ENCODE data around the gene PPP4R1. TPM values are rescaled to one million over a fixed set of nuclear protein-coding genes. Genes with fewer than 3 reads are reported as not detected.
"Not testable (repeated sequence)": the region's sequence is repeated elsewhere in the genome, so short reads cannot be mapped to it uniquely, and the experiment has no call there.

PPP4R1 gene
- total RNA-seq, 1 donor from 2014 or later, result 132 TPM

DNA sequence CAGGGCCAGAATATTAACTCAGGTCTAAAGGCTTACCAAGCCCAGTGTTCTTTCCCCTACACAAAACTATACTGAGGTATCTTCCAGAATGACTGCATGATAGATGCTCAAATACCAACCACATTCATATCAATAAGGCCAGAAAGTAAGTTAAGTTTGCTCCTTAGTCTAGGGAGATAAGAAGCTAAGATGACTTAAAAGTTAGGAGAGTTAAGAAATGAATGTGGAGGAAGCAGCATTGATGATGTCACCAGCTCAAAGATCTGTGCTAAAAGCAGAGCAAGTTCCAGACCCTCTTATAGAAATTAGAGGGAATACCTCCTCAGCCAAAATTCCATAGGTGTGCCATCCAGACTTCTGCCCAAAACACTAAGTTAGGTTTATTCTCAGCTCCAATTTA lies 6.1 kb downstream of the PPP4R1 start:
- H3K4me2 ChIP-seq (ENCODE audit: low read length), result no peak overlapping the region
- H3K4me1 ChIP-seq (ENCODE audit: insufficient read depth, low read length), result peaks cover 11% of the 10 kb centered on the region
- H3K27ac ChIP-seq (ENCODE audit: low read depth, low read length), result no peak overlapping the region
- H4K20me1 ChIP-seq (ENCODE audit: insufficient read depth, low read length), result peaks cover 86% of the 10 kb centered on the region
- peaks cover 100% of the 10 kb centered on the region for H3K79me2 ChIP-seq (ENCODE audit: insufficient read depth, low read length)
- Mint-ChIP-seq H3K4me3 (ENCODE audit: unreplicated experiment) (peak overlapping the region; percentile 30), H3K27ac (ENCODE audit: unreplicated experiment) (peak overlapping the region; percentile 38), H3K27me3 (ENCODE audit: low read depth, unreplicated experiment) (no peaks in the 10 kb centered on the region), H3K9me3 (ENCODE audit: unreplicated experiment) (no peaks in the 10 kb centered on the region), H3K36me3 (ENCODE audit: low read depth, unreplicated experiment) (peaks cover 7% of the 10 kb centered on the region), H3K4me1 (ENCODE audit: low read depth, unreplicated experiment) (peaks cover 33% of the 10 kb centered on the region)
- FAIRE-seq (no peak), DNase-seq (ENCODE audit: low read depth) (no peak)
- H3K27me3 ChIP-seq (ENCODE audit: insufficient read depth, low read length), result no peaks in the 10 kb centered on the region
- no peak overlapping the region for H3K9ac ChIP-seq (ENCODE audit: low read length)
- H3K9me3 ChIP-seq (ENCODE audit: insufficient read depth, low read depth, low read length), result no peaks in the 10 kb centered on the region
- no peak overlapping the region for H2AFZ ChIP-seq (ENCODE audit: low read depth, low read length)
- H3K36me3 ChIP-seq (ENCODE audit: insufficient read depth, low read length), result peaks cover 6% of the 10 kb centered on the region
- TF ChIP-seq, protein P1, sequence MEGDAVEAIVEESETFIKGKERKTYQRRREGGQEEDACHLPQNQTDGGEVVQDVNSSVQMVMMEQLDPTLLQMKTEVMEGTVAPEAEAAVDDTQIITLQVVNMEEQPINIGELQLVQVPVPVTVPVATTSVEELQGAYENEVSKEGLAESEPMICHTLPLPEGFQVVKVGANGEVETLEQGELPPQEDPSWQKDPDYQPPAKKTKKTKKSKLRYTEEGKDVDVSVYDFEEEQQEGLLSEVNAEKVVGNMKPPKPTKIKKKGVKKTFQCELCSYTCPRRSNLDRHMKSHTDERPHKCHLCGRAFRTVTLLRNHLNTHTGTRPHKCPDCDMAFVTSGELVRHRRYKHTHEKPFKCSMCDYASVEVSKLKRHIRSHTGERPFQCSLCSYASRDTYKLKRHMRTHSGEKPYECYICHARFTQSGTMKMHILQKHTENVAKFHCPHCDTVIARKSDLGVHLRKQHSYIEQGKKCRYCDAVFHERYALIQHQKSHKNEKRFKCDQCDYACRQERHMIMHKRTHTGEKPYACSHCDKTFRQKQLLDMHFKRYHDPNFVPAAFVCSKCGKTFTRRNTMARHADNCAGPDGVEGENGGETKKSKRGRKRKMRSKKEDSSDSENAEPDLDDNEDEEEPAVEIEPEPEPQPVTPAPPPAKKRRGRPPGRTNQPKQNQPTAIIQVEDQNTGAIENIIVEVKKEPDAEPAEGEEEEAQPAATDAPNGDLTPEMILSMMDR (IDR thresholded peaks at IDR 0.05; ENCODE audit: insufficient read depth, low read depth, low read length), result no peak
- TF ChIP-seq EZH2 (IDR thresholded peaks at IDR 0.05; ENCODE audit: insufficient read depth, low read length), result no peak
- H3K4me3 ChIP-seq (ENCODE audit: insufficient read depth, low read depth, low read length), result no peak overlapping the region

GRCh38 chr18:9607111-9607510 lies 7.2 kb downstream of the PPP4R1 start:
- H3K9me3 ChIP-seq (ENCODE audit: insufficient read depth, low read depth, low read length); H3K9ac ChIP-seq (ENCODE audit: low read length); H3K4me3 ChIP-seq (ENCODE audit: insufficient read depth, low read depth, low read length); H3K4me3 Mint-ChIP-seq (ENCODE audit: unreplicated experiment); H3K4me2 ChIP-seq (ENCODE audit: low read length); H3K27ac Mint-ChIP-seq (ENCODE audit: unreplicated experiment); H3K36me3 ChIP-seq (ENCODE audit: insufficient read depth, low read length); H3K36me3 Mint-ChIP-seq (ENCODE audit: low read depth, unreplicated experiment); FAIRE-seq; H3K27ac ChIP-seq (ENCODE audit: low read depth, low read length); H3K9me3 Mint-ChIP-seq (ENCODE audit: unreplicated experiment); H3K4me1 ChIP-seq (ENCODE audit: insufficient read depth, low read length); H2AFZ ChIP-seq (ENCODE audit: low read depth, low read length); DNase-seq (ENCODE audit: low read depth); H3K27me3 ChIP-seq (ENCODE audit: insufficient read depth, low read length); H3K27me3 Mint-ChIP-seq (ENCODE audit: low read depth, unreplicated experiment): not testable (repeated sequence)
- H4K20me1 ChIP-seq (ENCODE audit: insufficient read depth, low read length), result peaks cover 82% of the 10 kb centered on the region
- peaks cover 97% of the 10 kb centered on the region for H3K79me2 ChIP-seq (ENCODE audit: insufficient read depth, low read length)
- H3K4me1 Mint-ChIP-seq (ENCODE audit: low read depth, unreplicated experiment), result peaks cover 29% of the 10 kb centered on the region

DNA sequence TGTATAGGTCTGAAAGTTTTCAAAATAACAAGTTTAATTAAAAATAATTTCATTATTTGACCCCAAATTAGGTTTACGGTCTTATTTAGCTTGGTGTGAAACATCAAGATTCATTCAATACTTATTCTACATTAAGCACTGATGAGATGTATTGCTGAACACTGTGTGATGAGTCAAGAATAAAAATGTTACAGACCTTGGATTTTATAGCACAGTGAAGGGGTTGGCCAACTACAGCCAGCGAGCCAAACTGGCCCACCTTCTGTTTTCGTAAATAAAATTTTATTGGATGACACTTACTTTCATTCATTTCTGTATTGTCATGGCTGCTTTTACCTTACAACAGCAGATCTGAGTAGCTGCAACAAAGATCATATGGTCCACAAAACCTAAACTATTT lies 8.3 kb downstream of the PPP4R1 start:
- FAIRE-seq (no peak), DNase-seq (ENCODE audit: low read depth) (no peak)
- H3K4me1 ChIP-seq (ENCODE audit: insufficient read depth, low read length), result no peaks in the 10 kb centered on the region
- TF ChIP-seq, protein P1 (IDR thresholded peaks at IDR 0.05; ENCODE audit: insufficient read depth, low read depth, low read length), result no peak
- TF ChIP-seq EZH2 (IDR thresholded peaks at IDR 0.05; ENCODE audit: insufficient read depth, low read length), result no peak
- H3K9ac ChIP-seq (ENCODE audit: low read length), result no peak overlapping the region
- Mint-ChIP-seq H3K27me3 (ENCODE audit: low read depth, unreplicated experiment) (no peaks in the 10 kb centered on the region), H3K4me3 (ENCODE audit: unreplicated experiment) (no peak overlapping the region), H3K27ac (ENCODE audit: unreplicated experiment) (no peak overlapping the region), H3K4me1 (ENCODE audit: low read depth, unreplicated experiment) (peaks cover 26% of the 10 kb centered on the region), H3K36me3 (ENCODE audit: low read depth, unreplicated experiment) (peaks cover 9% of the 10 kb centered on the region), H3K9me3 (ENCODE audit: unreplicated experiment) (no peaks in the 10 kb centered on the region)
- no peak overlapping the region for H3K27ac ChIP-seq (ENCODE audit: low read depth, low read length)
- no peak overlapping the region for H3K4me2 ChIP-seq (ENCODE audit: low read length)
- peaks cover 78% of the 10 kb centered on the region for H4K20me1 ChIP-seq (ENCODE audit: insufficient read depth, low read length)
- H3K36me3 ChIP-seq (ENCODE audit: insufficient read depth, low read length), result peaks cover 1% of the 10 kb centered on the region
- no peak overlapping the region for H3K4me3 ChIP-seq (ENCODE audit: insufficient read depth, low read depth, low read length)
- H2AFZ ChIP-seq (ENCODE audit: low read depth, low read length), result no peak overlapping the region
- no peaks in the 10 kb centered on the region for H3K9me3 ChIP-seq (ENCODE audit: insufficient read depth, low read depth, low read length)
- H3K27me3 ChIP-seq (ENCODE audit: insufficient read depth, low read length), result no peaks in the 10 kb centered on the region
- H3K79me2 ChIP-seq (ENCODE audit: insufficient read depth, low read length), result peaks cover 97% of the 10 kb centered on the region

All from astrocyte (in vitro differentiated cells and primary cell).